GM19023 (cell line): ENCODE results near the gene CXorf58.
"Not testable (repeated sequence)": the region's sequence is repeated elsewhere in the genome, so short reads cannot be mapped to it uniquely, and the experiment has no call there.

Experiments
- ATAC-seq: cut with Tn5 transposase; IDR thresholded peaks from one replicate; pipeline ENCODE4 v1.9.1; 2021; ENCODE audit warnings: mild to moderate bottlenecking, moderate library complexity; ENCODE audit not compliant: unreplicated experiment

Gene CXorf58

GRCh38 chrX:23952984-23953907, 45.4 kb downstream of the CXorf58 start:
- peak; percentile 90 for ATAC-seq

- no peak for ATAC-seq
Observed at GRCh38 chrX:23953908-23954269, 46.1 kb downstream of the CXorf58 start.

- no peak for ATAC-seq
Observed at GRCh38 chrX:23954396-23954795, 46.6 kb downstream of the CXorf58 start.

GRCh38 chrX:23959781-23960180, 52.0 kb downstream of the CXorf58 start:
- ATAC-seq = no peak

GRCh38 chrX:23964191-23964590, 56.4 kb downstream of the CXorf58 start:
- no peak for ATAC-seq

GRCh38 chrX:23965630-23966029, 57.8 kb downstream of the CXorf58 start:
- ATAC-seq = not testable (repeated sequence)

GRCh38 chrX:23978491-23978890, 70.7 kb downstream of the CXorf58 start:
- ATAC-seq = no peak

GRCh38 chrX:23980011-23980441, 72.2 kb downstream of the CXorf58 start:
- ATAC-seq = no peak

- ATAC-seq = no peak
Observed at GRCh38 chrX:23981222-23981621, 73.4 kb downstream of the CXorf58 start.

GRCh38 chrX:23981711-23982110, 73.9 kb downstream of the CXorf58 start:
- ATAC-seq = no peak

GRCh38 chrX:23982891-23983290, 75.1 kb downstream of the CXorf58 start:
- no peak for ATAC-seq
